HL-60 (cell line): ENCODE results near the gene VWA3B.

ENCODE experiments used
- DNase-seq, 2 experiments: peaks; one replicate each; pipeline ENCODE4 v3.0.0-alpha.2; 2010 to 2020; ENCODE audit warnings: low read depth in 1 of 2, low spot score in 1 of 2
- H3K27ac ChIP-seq: fragments of 250-450 bp; sonication (Bioruptor Pico); replicated peaks from 2 replicates; pipeline ENCODE4 v1.5.1; 2020; ENCODE audit warnings: mild to moderate bottlenecking, moderate library complexity
- H3K27me3 ChIP-seq: fragments of 250-450 bp; sonication (Bioruptor Pico); 2 replicates; pipeline ENCODE4 v1.5.1; 2021; ENCODE audit warnings: mild to moderate bottlenecking, moderate library complexity; ENCODE audit not compliant: insufficient read depth, poor library complexity, severe bottlenecking
- H3K4me3 ChIP-seq: replicated peaks from 2 replicates; pipeline ENCODE4 v1.5.1; 2011; ENCODE audit warnings: mild to moderate bottlenecking, control low read depth, low read length; ENCODE audit not compliant: insufficient read depth
- GABPA ChIP-seq: IDR thresholded peaks from 2 replicates; pipeline ENCODE4 v1.6.1; 2012; ENCODE audit warnings: low read depth
- POLR2AphosphoS5 ChIP-seq: IDR thresholded peaks from 2 replicates; pipeline ENCODE4 v1.6.1; 2012; ENCODE audit warnings: low read depth
- SPI1 ChIP-seq: IDR thresholded peaks from 2 replicates; pipeline ENCODE4 v1.6.1; 2012; ENCODE audit warnings: low read depth, mild to moderate bottlenecking, borderline replicate concordance
- TF ChIP-seq, protein P1 (sequence below): IDR thresholded peaks from one replicate; pipeline ENCODE4 v1.5.1; 2011; ENCODE audit warnings: low read length, control low read depth, inconsistent platforms; ENCODE audit not compliant: insufficient read depth
- TF ChIP-seq, protein P2 (sequence below): IDR thresholded peaks from 2 replicates; pipeline ENCODE4 v1.6.1; 2012; ENCODE audit warnings: low read depth; ENCODE audit not compliant: insufficient replicate concordance

Gene VWA3B

DNA sequence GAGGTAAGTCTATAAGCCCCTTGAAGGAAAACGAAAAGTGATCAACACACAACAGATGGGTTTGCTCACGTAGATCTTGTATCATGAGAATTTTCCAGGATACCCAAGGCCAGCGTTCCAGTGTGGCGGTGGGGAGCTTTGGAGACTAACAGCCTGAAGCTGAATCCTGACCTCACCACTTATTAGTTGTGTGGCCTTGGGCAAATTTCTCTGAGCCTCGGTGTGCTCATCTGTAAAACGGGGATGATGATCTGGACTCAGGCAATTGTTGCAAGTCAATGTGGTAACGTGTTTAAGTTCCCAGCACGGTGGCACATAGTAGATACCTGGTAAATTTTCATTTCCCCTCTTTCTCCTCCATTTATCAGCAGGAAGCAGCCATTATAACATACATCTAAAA, 68.3 kb downstream of the VWA3B start:
- Histone ChIP-seq H3K4me3 (no peak overlapping the region), H3K27me3 (no peaks in the 10 kb centered on the region), H3K27ac (no peak overlapping the region)
- no peak for TF ChIP-seq POLR2AphosphoS5
- TF ChIP-seq, protein P1, sequence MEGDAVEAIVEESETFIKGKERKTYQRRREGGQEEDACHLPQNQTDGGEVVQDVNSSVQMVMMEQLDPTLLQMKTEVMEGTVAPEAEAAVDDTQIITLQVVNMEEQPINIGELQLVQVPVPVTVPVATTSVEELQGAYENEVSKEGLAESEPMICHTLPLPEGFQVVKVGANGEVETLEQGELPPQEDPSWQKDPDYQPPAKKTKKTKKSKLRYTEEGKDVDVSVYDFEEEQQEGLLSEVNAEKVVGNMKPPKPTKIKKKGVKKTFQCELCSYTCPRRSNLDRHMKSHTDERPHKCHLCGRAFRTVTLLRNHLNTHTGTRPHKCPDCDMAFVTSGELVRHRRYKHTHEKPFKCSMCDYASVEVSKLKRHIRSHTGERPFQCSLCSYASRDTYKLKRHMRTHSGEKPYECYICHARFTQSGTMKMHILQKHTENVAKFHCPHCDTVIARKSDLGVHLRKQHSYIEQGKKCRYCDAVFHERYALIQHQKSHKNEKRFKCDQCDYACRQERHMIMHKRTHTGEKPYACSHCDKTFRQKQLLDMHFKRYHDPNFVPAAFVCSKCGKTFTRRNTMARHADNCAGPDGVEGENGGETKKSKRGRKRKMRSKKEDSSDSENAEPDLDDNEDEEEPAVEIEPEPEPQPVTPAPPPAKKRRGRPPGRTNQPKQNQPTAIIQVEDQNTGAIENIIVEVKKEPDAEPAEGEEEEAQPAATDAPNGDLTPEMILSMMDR, result no peak
- TF ChIP-seq, protein P2, sequence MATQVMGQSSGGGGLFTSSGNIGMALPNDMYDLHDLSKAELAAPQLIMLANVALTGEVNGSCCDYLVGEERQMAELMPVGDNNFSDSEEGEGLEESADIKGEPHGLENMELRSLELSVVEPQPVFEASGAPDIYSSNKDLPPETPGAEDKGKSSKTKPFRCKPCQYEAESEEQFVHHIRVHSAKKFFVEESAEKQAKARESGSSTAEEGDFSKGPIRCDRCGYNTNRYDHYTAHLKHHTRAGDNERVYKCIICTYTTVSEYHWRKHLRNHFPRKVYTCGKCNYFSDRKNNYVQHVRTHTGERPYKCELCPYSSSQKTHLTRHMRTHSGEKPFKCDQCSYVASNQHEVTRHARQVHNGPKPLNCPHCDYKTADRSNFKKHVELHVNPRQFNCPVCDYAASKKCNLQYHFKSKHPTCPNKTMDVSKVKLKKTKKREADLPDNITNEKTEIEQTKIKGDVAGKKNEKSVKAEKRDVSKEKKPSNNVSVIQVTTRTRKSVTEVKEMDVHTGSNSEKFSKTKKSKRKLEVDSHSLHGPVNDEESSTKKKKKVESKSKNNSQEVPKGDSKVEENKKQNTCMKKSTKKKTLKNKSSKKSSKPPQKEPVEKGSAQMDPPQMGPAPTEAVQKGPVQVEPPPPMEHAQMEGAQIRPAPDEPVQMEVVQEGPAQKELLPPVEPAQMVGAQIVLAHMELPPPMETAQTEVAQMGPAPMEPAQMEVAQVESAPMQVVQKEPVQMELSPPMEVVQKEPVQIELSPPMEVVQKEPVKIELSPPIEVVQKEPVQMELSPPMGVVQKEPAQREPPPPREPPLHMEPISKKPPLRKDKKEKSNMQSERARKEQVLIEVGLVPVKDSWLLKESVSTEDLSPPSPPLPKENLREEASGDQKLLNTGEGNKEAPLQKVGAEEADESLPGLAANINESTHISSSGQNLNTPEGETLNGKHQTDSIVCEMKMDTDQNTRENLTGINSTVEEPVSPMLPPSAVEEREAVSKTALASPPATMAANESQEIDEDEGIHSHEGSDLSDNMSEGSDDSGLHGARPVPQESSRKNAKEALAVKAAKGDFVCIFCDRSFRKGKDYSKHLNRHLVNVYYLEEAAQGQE, result no peak
- no peak for DNase-seq

DNA sequence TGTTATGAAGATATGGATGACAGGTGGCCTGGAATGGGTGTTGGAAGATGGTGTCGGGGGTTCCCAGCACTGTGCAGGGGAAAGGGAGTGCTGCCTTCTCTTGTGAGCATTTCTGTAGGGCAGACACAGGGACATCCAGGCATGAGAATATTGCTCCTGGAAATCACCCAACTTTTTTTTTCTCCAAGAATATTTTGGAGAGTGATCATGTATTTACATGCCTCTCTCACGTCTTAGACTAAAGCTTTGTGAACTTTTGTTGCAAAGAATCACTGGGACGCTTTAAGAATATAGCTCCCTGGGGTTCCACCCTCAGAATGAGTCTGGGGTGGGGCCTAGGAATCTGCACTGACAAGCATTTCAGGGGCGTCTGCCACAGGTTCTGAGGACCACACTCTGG, 68.7 kb downstream of the VWA3B start:
- H3K4me3 ChIP-seq, result no peak overlapping the region
- no peaks in the 10 kb centered on the region for H3K27me3 ChIP-seq
- H3K27ac ChIP-seq, result no peak overlapping the region
- DNase-seq, result no peak
- no peak for TF ChIP-seq GABPA
- TF ChIP-seq, protein P2, result no peak
- TF ChIP-seq SPI1, result no peak
- no peak for TF ChIP-seq POLR2AphosphoS5
- TF ChIP-seq, protein P1, result no peak

DNA sequence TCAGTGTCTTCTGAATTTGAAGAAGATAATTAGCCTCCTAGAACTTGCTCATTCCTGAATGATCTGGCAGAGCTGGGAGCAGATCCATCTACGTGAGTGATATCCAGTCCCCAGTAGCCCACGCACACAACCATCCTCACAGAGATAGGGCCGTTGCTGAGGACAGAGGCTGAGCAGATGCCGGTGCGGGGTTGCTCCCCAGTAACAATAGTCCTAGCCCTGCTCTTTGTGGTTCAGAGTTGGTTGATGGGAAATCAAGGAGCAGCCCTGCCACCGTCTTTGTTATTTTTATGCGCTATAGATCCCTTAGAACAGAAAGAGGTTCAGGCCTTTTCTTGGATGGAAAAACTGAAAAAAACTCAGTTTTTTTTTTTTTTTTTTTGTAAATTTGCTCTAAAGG, 69.3 kb downstream of the VWA3B start:
- TF ChIP-seq, protein P1, result no peak
- TF ChIP-seq GABPA (no peak), SPI1 (no peak), POLR2AphosphoS5 (no peak)
- TF ChIP-seq, protein P2, result no peak
- no peak overlapping the region for H3K27ac ChIP-seq

More for the DNA sequence above, 69.3 kb downstream of the VWA3B start:
- DNase-seq, result no peak
- Histone ChIP-seq H3K4me3 (no peak overlapping the region), H3K27me3 (no peaks in the 10 kb centered on the region)
